K562 (cell line): ENCODE results near the gene PHKB. TPM values are rescaled to one million over a fixed set of nuclear protein-coding genes. Genes with fewer than 3 reads are reported as not detected.

Experiments
- ARID3A ChIP-seq: IDR thresholded peaks from 2 replicates; pipeline ENCODE4 v1.6.1; 2012; ENCODE audit warnings: low read depth, low read length, improper control_type of control experiment, borderline replicate concordance
- FOXK2 ChIP-seq, 2 experiments: fragments of 450-650 bp; IDR thresholded peaks in 1 of 2; conservative IDR thresholded peaks in 1 of 2; 2 replicates each; pipeline ENCODE4 v1.6.1; 2016; ENCODE audit warnings: low read depth in 2 of 2, mild to moderate bottlenecking in 1 of 2
- LEF1 ChIP-seq: fragments of 450-650 bp; IDR thresholded peaks from 2 replicates; pipeline ENCODE4 v1.6.1; 2016; ENCODE audit warnings: mild to moderate bottlenecking
- MAFG ChIP-seq: fragments of 450-650 bp; conservative IDR thresholded peaks from 2 replicates; pipeline ENCODE4 v1.6.1; 2016; ENCODE audit warnings: missing genetic modification characterization, missing compliant biosample characterization
- MXI1 ChIP-seq: IDR thresholded peaks from 2 replicates; pipeline ENCODE4 v1.6.1; 2011; ENCODE audit warnings: low read depth, mild to moderate bottlenecking, improper control_type of control experiment, low read length
- NCOA6 ChIP-seq: fragments of 450-650 bp; IDR thresholded peaks from 2 replicates; pipeline ENCODE4 v1.6.1; 2017; ENCODE audit warnings: mild to moderate bottlenecking
- TRIM24 ChIP-seq, 2 experiments: fragments of 450-650 bp; IDR thresholded peaks; 2 replicates each; pipeline ENCODE4 v1.6.1; 2016
- ZNF318 ChIP-seq, 2 experiments: fragments of 450-650 bp; IDR thresholded peaks; 2 replicates each; pipeline ENCODE4 v1.6.1; 2016; ENCODE audit warnings: mild to moderate bottlenecking in 2 of 2, borderline replicate concordance in 1 of 2, low read depth in 1 of 2, moderate library complexity in 1 of 2
- polyA plus RNA-seq, 8 experiments: library from polyadenylated mRNA; depleted of rRNA in 4 of 8; stranded (reverse) in 5 of 8; unstranded in 3 of 8; fragments of >200 nt; fragmentation: Nextera tagmentation in 2 of 8; fragmentation: Illumina TruSeq in 1 of 8; extraction: Ambion mirVana in 2 of 8; extraction: Trizol in 1 of 8; gene quantifications; 2 replicates each; pipeline versions ENCODE4 v1.2.1 to v1.2.3, GENCODE V29; 2011 to 2014; ENCODE audit warnings: inconsistent platforms in 1 of 8, missing spikeins in 1 of 8
- total RNA-seq, 7 experiments: library from RNA; depleted of rRNA in 6 of 7; stranded (reverse); fragments of >200 nt in 6 of 7; fragmentation: Illumina TruSeq in 2 of 7; extraction: Trizol in 2 of 7; gene quantifications; 2 replicates each; pipeline versions ENCODE4 v1.2.1 to v1.2.3, GENCODE V29; 2011 to 2021; ENCODE audit warnings: low replicate concordance in 1 of 7
- TF ChIP-seq, protein P1 (sequence below): fragments of 450-650 bp; IDR thresholded peaks from 2 replicates; pipeline ENCODE4 v1.6.1; 2017; ENCODE audit warnings: antibody characterized with exemption, mild to moderate bottlenecking

Gene PHKB
- total and polyA plus RNA-seq, 9 of the 15 experiments (the other 6 are each of a cell fraction or from before 2014, with no cell fraction given), result 24.7 to 92.3 (median 67.0) TPM

DNA sequence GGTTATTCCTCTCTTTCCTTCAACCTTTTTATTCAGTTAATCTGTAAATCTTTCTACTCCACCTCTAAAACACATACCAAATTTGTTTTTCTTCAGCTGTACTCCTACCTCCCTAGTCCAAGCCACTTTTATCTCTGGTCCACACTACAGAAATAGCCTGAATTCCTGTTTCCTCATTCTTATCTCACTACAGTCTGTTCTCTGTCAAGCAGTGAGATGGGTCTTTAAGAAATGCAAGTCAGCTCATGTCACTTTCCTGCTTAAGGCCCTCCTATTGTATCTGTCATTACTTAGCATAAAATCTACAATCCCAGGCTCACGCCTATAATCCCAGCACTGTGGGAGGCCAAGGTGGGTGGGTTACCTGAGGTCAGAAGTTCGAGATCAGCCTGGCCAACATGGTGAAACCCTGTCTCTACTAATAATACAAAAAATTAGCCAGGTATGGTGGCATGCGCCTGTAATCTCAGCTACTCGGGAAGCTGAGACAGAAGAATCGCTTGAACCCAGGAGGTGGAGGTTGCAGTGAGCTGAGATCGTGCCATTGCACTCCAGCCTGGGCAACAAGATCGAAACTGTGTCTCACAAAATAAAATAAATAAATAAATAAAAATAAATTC lies 7.0 kb downstream of the PHKB start (continued):
- TF ChIP-seq ZNF318 (IDR thresholded peaks at IDR 0.05; ENCODE audit: borderline replicate concordance in 1 of 2, low read depth in 1 of 2) (peak in 1 of 2 experiments; percentile 79; a peak in 2 of 4 replicates), ARID3A (peak; percentile 93; the same call in 1 of the 2 replicates), FOXK2 (conservative IDR thresholded peaks at IDR 0.05 in 1 of 2, IDR thresholded peaks at IDR 0.05 in 1 of 2; ENCODE audit: low read depth in 2 of 2) (peak; percentile 65 to 75), MAFG (tag) (peak; percentile 96), NCOA6 (peak; percentile 28; the same call in 1 of the 2 replicates), LEF1 (peak; percentile 89), MXI1 (0 out of 2 replicates have a peak, but pooled peaks have one; percentile 55), TRIM24 (IDR thresholded peaks at IDR 0.05) (peak; percentile 86 to 92)
- TF ChIP-seq, protein P1, sequence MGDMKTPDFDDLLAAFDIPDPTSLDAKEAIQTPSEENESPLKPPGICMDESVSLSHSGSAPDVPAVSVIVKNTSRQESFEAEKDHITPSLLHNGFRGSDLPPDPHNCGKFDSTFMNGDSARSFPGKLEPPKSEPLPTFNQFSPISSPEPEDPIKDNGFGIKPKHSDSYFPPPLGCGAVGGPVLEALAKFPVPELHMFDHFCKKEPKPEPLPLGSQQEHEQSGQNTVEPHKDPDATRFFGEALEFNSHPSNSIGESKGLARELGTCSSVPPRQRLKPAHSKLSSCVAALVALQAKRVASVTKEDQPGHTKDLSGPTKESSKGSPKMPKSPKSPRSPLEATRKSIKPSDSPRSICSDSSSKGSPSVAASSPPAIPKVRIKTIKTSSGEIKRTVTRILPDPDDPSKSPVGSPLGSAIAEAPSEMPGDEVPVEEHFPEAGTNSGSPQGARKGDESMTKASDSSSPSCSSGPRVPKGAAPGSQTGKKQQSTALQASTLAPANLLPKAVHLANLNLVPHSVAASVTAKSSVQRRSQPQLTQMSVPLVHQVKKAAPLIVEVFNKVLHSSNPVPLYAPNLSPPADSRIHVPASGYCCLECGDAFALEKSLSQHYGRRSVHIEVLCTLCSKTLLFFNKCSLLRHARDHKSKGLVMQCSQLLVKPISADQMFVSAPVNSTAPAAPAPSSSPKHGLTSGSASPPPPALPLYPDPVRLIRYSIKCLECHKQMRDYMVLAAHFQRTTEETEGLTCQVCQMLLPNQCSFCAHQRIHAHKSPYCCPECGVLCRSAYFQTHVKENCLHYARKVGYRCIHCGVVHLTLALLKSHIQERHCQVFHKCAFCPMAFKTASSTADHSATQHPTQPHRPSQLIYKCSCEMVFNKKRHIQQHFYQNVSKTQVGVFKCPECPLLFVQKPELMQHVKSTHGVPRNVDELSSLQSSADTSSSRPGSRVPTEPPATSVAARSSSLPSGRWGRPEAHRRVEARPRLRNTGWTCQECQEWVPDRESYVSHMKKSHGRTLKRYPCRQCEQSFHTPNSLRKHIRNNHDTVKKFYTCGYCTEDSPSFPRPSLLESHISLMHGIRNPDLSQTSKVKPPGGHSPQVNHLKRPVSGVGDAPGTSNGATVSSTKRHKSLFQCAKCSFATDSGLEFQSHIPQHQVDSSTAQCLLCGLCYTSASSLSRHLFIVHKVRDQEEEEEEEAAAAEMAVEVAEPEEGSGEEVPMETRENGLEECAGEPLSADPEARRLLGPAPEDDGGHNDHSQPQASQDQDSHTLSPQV, result peak; percentile 49
